HS-27A (cell line): ENCODE measurements around the gene RPL31.
"Not testable (repeated sequence)": the region's sequence is repeated elsewhere in the genome, so short reads cannot be mapped to it uniquely, and the experiment has no call there.

Source experiments
- DNase-seq: peaks from one replicate; pipeline ENCODE4 v3.0.0-alpha.2; 2012; ENCODE audit warnings: low read depth, missing footprints

RPL31 gene

DNA sequence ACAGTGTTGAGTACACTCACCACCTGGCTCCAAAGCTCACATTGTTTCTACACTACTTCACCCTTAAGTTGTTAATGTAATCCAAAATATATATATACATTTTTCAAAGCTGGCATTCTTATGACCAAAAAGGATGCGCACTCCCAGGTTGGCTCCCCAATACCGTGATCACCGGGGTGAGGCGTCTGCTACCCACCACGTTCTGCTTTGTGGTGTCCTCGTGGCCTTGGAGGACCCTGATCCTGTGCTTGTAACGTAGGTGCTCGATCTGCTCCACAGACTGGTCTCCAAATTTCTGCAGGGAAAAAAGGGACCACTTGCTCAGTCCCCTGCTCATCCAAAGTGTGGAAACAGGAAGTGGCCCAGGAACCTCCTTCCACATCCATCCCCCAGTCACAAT, 25.8 kb downstream of the RPL31 start:
- no peak for DNase-seq

GRCh38 chr2:101030866-101031554, 28.9 kb downstream of the RPL31 start:
- DNase-seq = no peak

DNA sequence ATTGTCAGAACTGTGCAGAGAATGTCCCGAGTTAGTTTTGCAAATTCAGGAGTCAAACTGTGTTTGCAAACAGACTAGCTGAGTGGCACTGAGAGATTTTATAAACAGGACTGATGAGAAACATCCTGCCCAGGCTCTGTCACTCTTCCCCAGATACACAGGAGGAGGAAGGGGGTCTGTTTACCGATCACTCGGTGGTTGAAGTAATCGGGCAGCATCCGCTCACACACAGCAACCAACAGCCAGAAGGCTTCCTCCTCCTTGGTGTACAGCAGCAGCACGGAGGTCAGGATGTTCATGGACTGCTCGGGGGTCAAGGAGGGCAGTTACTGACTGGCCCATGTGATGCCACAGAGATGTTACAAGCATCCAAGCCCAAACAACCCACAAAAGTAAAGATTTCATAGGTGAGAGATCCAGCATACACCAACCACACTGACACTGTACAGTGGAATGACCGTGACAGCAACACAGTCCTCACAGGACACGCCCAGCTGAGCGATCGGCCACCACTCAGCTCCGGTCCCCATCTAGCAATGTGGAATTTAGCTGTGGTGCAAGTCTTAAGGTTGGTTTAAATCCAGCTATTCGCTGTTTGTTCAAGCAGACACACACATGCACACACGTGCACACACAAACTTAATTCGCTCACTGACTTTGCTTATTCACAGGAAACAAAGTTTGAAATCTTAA, 30.1 kb downstream of the RPL31 start:
- no peak for DNase-seq

DNA sequence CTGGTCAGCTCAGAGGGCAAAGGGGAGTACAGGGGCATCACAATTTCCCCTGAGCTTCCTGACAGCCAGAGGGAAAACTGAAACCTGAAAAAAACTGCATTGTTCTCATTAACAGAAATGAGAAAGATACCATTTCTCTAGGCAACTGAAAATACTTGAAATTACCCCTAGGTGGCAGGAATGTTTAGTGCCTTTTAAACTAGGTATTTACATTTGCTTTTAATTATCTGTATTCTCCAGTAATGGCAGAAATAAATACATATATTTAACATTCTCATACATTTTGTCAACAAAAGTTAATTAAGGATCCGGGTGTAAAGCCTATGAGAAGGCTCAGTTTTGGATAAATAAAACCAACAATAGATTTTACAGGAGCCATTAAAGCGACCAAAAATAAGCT, 34.5 kb downstream of the RPL31 start:
- DNase-seq = no peak

- DNase-seq = no peak
These were observed 35.2 kb downstream of the RPL31 start for GRCh38 chr2:101037161-101037755.

- no peak for DNase-seq
These were observed 36.6 kb downstream of the RPL31 start for GRCh38 chr2:101038455-101039255.

GRCh38 chr2:101040072-101040471, 38.0 kb downstream of the RPL31 start:
- no peak for DNase-seq

DNA sequence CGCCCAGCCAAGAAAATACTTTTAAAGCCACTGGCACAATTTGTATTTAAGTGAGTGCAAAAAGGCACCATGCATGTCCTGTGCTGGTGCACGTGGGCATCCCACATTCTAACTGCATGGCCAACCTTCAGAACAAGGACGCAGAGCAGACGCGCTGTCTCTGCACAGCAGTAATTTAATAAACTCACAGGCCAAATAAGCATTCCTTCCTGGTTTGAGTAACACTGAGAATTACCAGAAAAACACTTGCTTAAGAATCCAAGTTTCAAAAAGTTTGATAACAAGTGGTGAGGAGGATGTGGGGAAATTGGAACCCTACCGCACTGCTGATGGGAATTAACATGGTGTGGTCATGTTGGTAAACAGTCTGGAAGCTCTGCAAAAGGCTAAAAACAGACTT, 38.7 kb downstream of the RPL31 start:
- no peak for DNase-seq

- no peak for DNase-seq
These were observed 39.3 kb downstream of the RPL31 start for GRCh38 chr2:101041413-101041812.

- DNase-seq = no peak
These were observed 43.2 kb downstream of the RPL31 start for GRCh38 chr2:101045330-101045729.

GRCh38 chr2:101047075-101047766, 45.1 kb downstream of the RPL31 start:
- DNase-seq = no peak

DNA sequence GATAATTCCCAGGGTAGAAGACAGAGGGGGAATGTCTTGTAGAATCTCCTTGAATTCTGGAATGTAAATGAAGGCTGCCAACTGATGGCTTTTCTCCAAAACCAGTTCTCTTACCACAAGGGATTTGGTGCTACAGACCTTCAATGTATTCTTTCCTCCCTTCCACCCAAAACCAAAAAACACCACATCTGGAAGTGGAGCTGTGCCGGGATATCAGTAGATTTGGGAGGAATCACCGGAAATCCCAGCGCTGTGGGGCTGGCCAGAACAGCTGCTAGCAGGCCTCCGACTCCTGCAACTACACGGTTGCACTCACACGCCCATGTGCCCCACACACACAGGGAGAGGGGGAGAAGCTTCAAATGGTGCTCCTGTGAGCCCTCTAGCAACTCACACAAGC, 45.7 kb downstream of the RPL31 start:
- DNase-seq = no peak

GRCh38 chr2:101048756-101049155, 46.7 kb downstream of the RPL31 start:
- no peak for DNase-seq

- DNase-seq = not testable (repeated sequence)
These were observed 48.8 kb downstream of the RPL31 start for GRCh38 chr2:101050886-101051285.

DNA sequence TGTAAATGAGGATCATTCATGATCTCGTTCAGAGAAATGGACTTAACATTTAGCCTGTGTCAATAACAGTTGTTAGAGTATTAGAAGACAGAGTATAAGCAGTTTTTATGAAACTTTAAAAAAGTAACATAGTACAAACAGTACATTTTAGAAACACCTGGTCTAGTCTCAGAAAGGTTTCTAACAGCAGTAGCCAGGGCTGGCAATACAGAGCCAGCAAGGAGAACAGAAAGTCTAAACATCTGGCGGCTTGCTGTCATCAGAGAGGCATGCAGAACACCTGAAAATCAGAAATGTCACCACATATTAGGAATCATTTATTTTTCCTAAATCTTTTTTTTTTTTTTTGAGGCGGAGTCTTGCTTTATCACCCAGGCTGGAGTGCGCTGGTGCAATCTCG, 50.1 kb downstream of the RPL31 start:
- no peak for DNase-seq

- no peak for DNase-seq
These were observed 51.0 kb downstream of the RPL31 start for GRCh38 chr2:101053117-101053516.
